Upper lobe of left lung (tissue), 6 donors: ENCODE data around the gene GRHL1. TPM values are rescaled to one million over a fixed set of nuclear protein-coding genes. Genes with fewer than 3 reads are reported as not detected.

Source experiments
- ATAC-seq, 2 donors: fragments of 200-7000 bp; cut with Tn5 transposase; one replicate each; pipeline ENCODE4 v1.9.1; 2022; ENCODE audit warnings: mild to moderate bottlenecking in 2 of 2, moderate library complexity in 2 of 2; ENCODE audit not compliant: low FRiP score in 2 of 2
- DNase-seq, 2 donors: peaks; one replicate each; pipeline ENCODE4 v3.0.0-alpha.2; 2019 to 2020
- H3K27ac ChIP-seq, 4 donors: fragments of 200-600 bp; sonication (generic); one replicate each; pipeline ENCODE4 v1.5.1; 2016 to 2019
- H3K27me3 ChIP-seq, 4 donors: fragments of 200-600 bp; sonication (generic); one replicate each; pipeline ENCODE4 v1.5.1; 2017 to 2019
- H3K36me3 ChIP-seq, 4 donors: fragments of 200-600 bp; sonication (generic); one replicate each; pipeline ENCODE4 v1.5.1; 2016 to 2019
- H3K4me1 ChIP-seq, 4 donors: fragments of 200-600 bp; sonication (generic); one replicate each; pipeline ENCODE4 v1.5.1; 2018 to 2019
- H3K4me3 ChIP-seq, 4 donors: fragments of 200-600 bp; sonication (generic); one replicate each; pipeline ENCODE4 v1.5.1; 2017 to 2019; ENCODE audit warnings: mild to moderate bottlenecking in 2 of 4, moderate library complexity in 1 of 4
- H3K9me3 ChIP-seq, 4 donors: fragments of 200-600 bp; sonication (generic); one replicate each; pipeline ENCODE4 v1.5.1; 2018 to 2019
- EP300 ChIP-seq, 4 donors: sonication (generic); formaldehyde crosslinking; IDR thresholded peaks; one replicate each; pipeline ENCODE4 v1.5.1; 2017; ENCODE audit warnings: antibody characterized with exemption in 4 of 4, control low read depth in 2 of 4
- POLR2A ChIP-seq, 4 donors: fragments of 450-650 bp; IDR thresholded peaks; one replicate each; pipeline ENCODE4 v1.5.1; 2016 to 2017; ENCODE audit warnings: antibody characterized with exemption in 4 of 4, mild to moderate bottlenecking in 2 of 4
- POLR2AphosphoS5 ChIP-seq, 2 donors: sonication (generic); formaldehyde crosslinking; IDR thresholded peaks; one replicate each; pipeline ENCODE4 v1.5.1; 2017; ENCODE audit warnings: antibody characterized with exemption in 2 of 2
- WGBS, 2 donors: methylation state at CpG; one replicate each; pipeline ENCODE4 v1.1.5; 2017 to 2018; 5-methylcytosine and 5-hydroxymethylcytosine counted together
- total RNA-seq, 6 donors: library from RNA; depleted of rRNA in 4 of 6; stranded (reverse); fragments of >200 nt in 4 of 6; gene quantifications; one replicate each; pipeline versions ENCODE4 v1.1.0 to v1.2.1, GENCODE V29; 2016 to 2021
- TF ChIP-seq, protein P1 (sequence below), 6 experiments: fragments of 450-650 bp in 4 of 6; fragments of 200-600 bp in 2 of 6; sonication (generic) in 2 of 6; IDR thresholded peaks; one replicate each; pipeline ENCODE4 v1.5.1; 2016 to 2019; ENCODE audit warnings: antibody characterized with exemption in 6 of 6
- donor health status: DM: no; HTN: no; CAD: no; lungs with moderate emphysema.
- donor health status: DM: no; HTN: yes; CAD: no; lungs with severe emphysema.

Gene GRHL1
- total RNA-seq, 6 donors from 2014 or later = 4.3 to 18.0 (median 10.1) TPM

DNA sequence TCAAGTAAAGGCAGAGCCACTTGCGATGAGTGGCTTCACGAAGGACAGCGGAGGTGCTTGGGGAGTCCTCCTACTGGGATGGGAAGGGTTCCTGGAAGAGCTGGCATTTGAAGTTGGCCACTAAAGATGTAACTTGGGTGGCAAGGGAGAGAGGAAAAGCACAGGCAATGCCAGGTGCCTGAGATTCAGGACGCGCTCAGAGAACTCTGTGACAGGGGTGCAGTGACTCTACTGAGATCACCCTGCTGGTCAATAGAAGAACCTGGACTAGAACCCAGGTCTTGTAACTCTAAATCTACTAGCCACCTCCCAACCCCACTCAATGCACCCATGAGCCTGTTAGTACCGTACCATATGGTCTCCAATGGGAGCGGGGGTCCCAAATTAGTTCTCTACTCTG, 5.4 kb upstream of the GRHL1 start:
- Histone ChIP-seq H3K36me3 (no peaks in the 10 kb centered on the region), H3K4me3 (no peak overlapping the region), H3K27ac (no peak overlapping the region), H3K9me3 (no peaks in the 10 kb centered on the region), H3K4me1 (peaks cover 2 to 20% (median 7%) of the 10 kb centered on the region in 4 donors), H3K27me3 (peaks cover 0 to 3% (median 0%) of the 10 kb centered on the region in 4 donors)
- DNase-seq = no peak
- TF ChIP-seq, protein P1, sequence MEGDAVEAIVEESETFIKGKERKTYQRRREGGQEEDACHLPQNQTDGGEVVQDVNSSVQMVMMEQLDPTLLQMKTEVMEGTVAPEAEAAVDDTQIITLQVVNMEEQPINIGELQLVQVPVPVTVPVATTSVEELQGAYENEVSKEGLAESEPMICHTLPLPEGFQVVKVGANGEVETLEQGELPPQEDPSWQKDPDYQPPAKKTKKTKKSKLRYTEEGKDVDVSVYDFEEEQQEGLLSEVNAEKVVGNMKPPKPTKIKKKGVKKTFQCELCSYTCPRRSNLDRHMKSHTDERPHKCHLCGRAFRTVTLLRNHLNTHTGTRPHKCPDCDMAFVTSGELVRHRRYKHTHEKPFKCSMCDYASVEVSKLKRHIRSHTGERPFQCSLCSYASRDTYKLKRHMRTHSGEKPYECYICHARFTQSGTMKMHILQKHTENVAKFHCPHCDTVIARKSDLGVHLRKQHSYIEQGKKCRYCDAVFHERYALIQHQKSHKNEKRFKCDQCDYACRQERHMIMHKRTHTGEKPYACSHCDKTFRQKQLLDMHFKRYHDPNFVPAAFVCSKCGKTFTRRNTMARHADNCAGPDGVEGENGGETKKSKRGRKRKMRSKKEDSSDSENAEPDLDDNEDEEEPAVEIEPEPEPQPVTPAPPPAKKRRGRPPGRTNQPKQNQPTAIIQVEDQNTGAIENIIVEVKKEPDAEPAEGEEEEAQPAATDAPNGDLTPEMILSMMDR (IDR thresholded peaks at IDR 0.05) = no peak
- no peak for TF ChIP-seq EP300 (IDR thresholded peaks at IDR 0.05)
- TF ChIP-seq POLR2AphosphoS5 (IDR thresholded peaks at IDR 0.05) = no peak
- no peak for ATAC-seq
- 81 to 84% methylated on average over 7 of the region's 7 CpGs for WGBS, 2 donors

DNA sequence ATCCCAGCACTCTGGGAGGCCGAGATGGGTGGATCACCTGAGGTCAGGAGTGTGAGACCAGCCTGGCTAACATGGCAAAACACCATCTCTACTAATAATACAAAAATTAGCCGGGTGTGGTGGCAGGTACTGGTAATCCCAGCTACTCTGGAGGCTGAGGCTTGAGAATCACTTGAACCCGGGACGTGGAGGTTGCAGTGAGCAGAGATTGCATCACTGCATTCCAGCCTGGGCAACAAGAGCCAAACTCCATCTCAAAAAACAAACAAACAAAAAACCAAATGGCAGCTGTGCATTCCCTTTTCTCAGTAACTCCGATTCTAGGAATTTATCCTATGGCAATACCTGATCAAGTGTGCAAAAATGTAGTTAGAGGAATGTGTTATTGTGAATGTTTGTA, 4.7 kb upstream of the GRHL1 start:
- Histone ChIP-seq H3K27me3 (peaks cover 0 to 3% (median 0%) of the 10 kb centered on the region in 4 donors), H3K4me1 (peaks cover 2 to 16% (median 6%) of the 10 kb centered on the region in 4 donors), H3K4me3 (no peak overlapping the region), H3K9me3 (no peaks in the 10 kb centered on the region), H3K36me3 (no peaks in the 10 kb centered on the region), H3K27ac (no peak overlapping the region)
- DNase-seq (no peak), ATAC-seq (no peak)
- WGBS, 2 donors = 74 to 84% methylated on average over 5 of the region's 5 CpGs
- no peak for TF ChIP-seq POLR2AphosphoS5 (IDR thresholded peaks at IDR 0.05)
- TF ChIP-seq POLR2A (IDR thresholded peaks at IDR 0.05) = no peak

DNA sequence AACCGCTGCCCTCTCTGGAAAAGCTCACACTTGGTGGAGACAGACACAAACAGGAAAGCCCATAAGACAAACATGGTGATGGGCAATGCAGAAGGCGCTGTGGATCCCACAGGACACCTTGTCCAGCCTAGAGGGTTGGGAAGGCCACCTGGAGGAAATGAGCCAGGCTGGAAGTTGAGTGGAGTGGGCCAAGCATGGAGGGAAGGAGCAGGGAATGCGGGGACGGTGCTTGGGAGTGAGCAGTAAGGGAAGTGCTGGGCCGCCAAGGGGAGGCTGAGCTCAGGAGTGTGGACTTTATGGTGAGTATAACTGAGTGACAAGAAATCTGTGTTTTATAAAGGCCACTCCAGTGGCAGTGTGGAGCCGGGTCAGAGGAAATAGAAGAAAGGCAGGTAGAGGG, 2.8 kb upstream of the GRHL1 start:
- TF ChIP-seq EP300 (IDR thresholded peaks at IDR 0.05) (no peak), POLR2AphosphoS5 (IDR thresholded peaks at IDR 0.05) (no peak), POLR2A (IDR thresholded peaks at IDR 0.05) (no peak)
- TF ChIP-seq, protein P1 (IDR thresholded peaks at IDR 0.05) = no peak
- H3K9me3 ChIP-seq = no peaks in the 10 kb centered on the region
- peaks cover 2 to 28% (median 14%) of the 10 kb centered on the region in 4 donors for H3K4me1 ChIP-seq
- no peaks in the 10 kb centered on the region for H3K36me3 ChIP-seq
- WGBS, 2 donors = 89 to 92% methylated on average over 5 of the region's 6 CpGs
- H3K27ac ChIP-seq = no peak overlapping the region
- DNase-seq (no peak), ATAC-seq (no peak)
- H3K4me3 ChIP-seq = no peak overlapping the region
- H3K27me3 ChIP-seq = peaks cover 0 to 5% (median 1%) of the 10 kb centered on the region in 4 donors

DNA sequence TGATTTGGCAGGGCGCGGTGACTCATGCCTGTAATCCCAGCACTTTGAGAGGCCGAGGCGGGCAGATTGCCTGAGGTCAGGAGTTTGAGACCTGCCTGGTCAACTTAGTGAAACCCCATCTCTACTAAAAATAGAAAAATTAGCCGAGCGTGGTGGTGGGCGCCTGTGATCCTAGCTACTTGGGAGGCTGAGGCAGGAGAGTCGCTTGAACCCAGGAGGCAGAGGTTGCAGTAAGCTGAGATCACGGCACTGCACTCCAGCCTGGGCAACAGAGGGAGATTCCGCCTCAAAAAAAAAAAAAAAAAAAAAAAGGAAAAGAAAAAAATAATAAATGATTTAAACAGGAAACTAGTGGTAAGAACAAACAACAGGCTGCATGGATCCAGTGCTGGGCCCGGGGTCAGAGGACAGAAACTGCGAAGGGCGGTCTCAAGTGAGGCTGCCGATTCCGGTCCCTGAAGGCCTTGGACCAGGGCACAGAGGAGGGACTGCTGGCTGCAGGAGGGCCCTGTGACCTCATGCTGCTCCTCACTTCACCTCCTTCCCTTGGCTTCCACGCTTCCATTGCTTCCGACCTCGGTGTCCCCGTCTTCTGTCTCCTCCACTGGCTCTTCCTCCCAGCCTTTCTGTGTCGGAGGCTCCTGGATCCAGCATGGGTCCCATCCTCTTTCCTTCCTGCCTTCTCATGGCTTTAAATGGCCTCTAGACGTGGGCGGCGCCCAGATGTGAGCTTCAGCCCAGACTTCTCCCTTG, 2.1 kb upstream of the GRHL1 start:
- Histone ChIP-seq H3K4me3 (no peak overlapping the region), H3K9me3 (no peaks in the 10 kb centered on the region), H3K36me3 (no peaks in the 10 kb centered on the region), H3K27me3 (peaks cover 0 to 5% (median 1%) of the 10 kb centered on the region in 4 donors), H3K4me1 (peaks cover 2 to 32% (median 11%) of the 10 kb centered on the region in 4 donors), H3K27ac (no peak overlapping the region)
- WGBS, 2 donors = 80 to 85% methylated on average over 23 of the region's 23 CpGs
- DNase-seq (no peak), ATAC-seq (no peak)
- no peak for TF ChIP-seq POLR2A (IDR thresholded peaks at IDR 0.05)
- TF ChIP-seq POLR2AphosphoS5 (IDR thresholded peaks at IDR 0.05) = no peak
- TF ChIP-seq, protein P1 (IDR thresholded peaks at IDR 0.05) = no peak
- no peak for TF ChIP-seq EP300 (IDR thresholded peaks at IDR 0.05)

DNA sequence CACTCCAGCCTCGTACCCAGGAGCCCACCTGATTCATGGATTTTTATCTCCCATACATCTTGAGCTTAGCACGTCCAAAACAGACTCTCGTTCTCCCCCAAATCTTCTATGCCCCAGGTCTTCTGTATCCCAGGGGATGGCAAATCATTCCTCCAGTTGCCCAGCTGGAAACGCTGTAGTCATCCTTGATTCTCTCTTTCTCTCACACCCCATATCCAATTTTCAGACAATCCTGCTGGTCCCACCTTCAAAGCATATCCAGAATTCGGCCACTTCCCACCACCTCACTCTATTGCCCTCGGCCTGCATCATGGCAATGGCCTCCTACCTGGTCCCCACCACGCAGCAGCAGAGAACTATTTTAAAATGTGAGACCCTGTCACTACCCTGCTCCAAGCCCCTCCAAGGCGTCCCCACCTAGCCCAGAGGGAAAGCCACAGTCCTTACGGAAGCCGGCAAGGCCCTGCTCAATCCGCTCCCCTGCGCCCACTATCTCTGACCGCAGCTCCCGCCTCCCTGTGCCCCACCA, 1.4 kb upstream of the GRHL1 start:
- H3K4me1 ChIP-seq = peaks cover 2 to 32% (median 11%) of the 10 kb centered on the region in 4 donors
- 91 to 95% methylated on average over 14 of the region's 14 CpGs for WGBS, 2 donors
- DNase-seq (no peak), ATAC-seq (no peak)
- H3K27ac ChIP-seq = peak overlapping the region in 3 of 4 donors; percentile 71 to 91 (median 81)
- peaks cover 0 to 5% (median 1%) of the 10 kb centered on the region in 4 donors for H3K27me3 ChIP-seq
- H3K36me3 ChIP-seq = no peaks in the 10 kb centered on the region
- TF ChIP-seq POLR2A (IDR thresholded peaks at IDR 0.05) (no peak), EP300 (IDR thresholded peaks at IDR 0.05) (no peak), POLR2AphosphoS5 (IDR thresholded peaks at IDR 0.05) (no peak)
- TF ChIP-seq, protein P1 (IDR thresholded peaks at IDR 0.05) = no peak
- H3K9me3 ChIP-seq = no peaks in the 10 kb centered on the region
- H3K4me3 ChIP-seq = peak overlapping the region in 1 of 4 donors; percentile 82
